ENCODE measurements around the gene RSPH1. TPM values are rescaled to one million over a fixed set of nuclear protein-coding genes. Genes with fewer than 3 reads are reported as not detected.

The RSPH1 gene
- total and polyA plus RNA-seq, 2 of the 4 experiments (the other 2 are of a cell fraction): not detected

DNA sequence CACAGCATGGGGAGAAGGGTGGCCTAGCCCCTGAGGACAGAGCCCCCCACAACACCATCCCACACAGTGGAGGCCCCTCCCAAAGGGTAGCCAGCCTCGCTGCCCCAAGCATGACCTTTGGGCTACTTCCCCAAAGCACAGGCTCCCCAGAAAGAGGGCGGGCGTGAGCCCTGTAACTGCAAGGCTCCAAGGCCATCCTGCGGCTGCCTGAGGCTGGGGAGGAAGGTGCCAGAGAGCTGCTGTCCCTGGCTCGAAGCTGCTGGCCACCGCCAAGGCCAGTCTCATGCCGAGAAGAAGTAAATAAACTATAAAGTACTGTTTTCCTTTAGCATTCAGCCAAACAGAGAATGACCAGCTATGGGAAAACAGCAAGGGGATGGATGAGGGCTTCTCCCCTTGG, 64.8 kb downstream of the RSPH1 start:
- Histone ChIP-seq H3K23ac (ENCODE audit: low read depth, low read length) (no peak overlapping the region), H3K18ac (ENCODE audit: low read depth, low read length) (no peak overlapping the region), H3K27me3 (ENCODE audit: control insufficient read depth, insufficient read depth, low read length) (peaks cover 3% of the 10 kb centered on the region; the same call in 1 of the 2 replicates), H3K4me1 (ENCODE audit: control insufficient read depth, insufficient read depth, low read length) (no peaks in the 10 kb centered on the region), H3K27ac (ENCODE audit: insufficient read depth, low read length) (no peak overlapping the region), H3K9ac (ENCODE audit: low read depth, low read length) (no peak overlapping the region), H3K4ac (ENCODE audit: low read depth, low read length) (no peak overlapping the region), H2BK20ac (ENCODE audit: low read depth, low read length) (no peak overlapping the region), H4K5ac (ENCODE audit: low read depth, low read length) (no peak overlapping the region), H2AFZ (replicated peaks; ENCODE audit: low read length, poor library complexity) (no peak overlapping the region), H4K20me1 (ENCODE audit: insufficient read depth, low read length) (no peaks in the 10 kb centered on the region), H2AK9ac (replicated peaks; ENCODE audit: low read depth, low read length, poor library complexity) (no peak overlapping the region), H3K56ac (ENCODE audit: extremely low read depth, insufficient read depth, low read length) (no peak overlapping the region), H3K9me3 (ENCODE audit: control insufficient read depth, insufficient read depth, low read length) (no peaks in the 10 kb centered on the region; the same call in 1 of the 2 replicates), H3K4me2 (ENCODE audit: low read depth, low read length) (no peak overlapping the region), H3K36me3 (ENCODE audit: control insufficient read depth, insufficient read depth, low read length) (no peaks in the 10 kb centered on the region), H2AK5ac (ENCODE audit: low read depth, low read length) (no peak overlapping the region), H4K8ac (ENCODE audit: low read depth in 2 of 2, low read length in 2 of 2) (no peak overlapping the region), H2BK15ac (ENCODE audit: low read depth, low read length) (no peak overlapping the region), H2BK5ac (ENCODE audit: low read depth, low read length, poor library complexity, severe bottlenecking) (no peak overlapping the region), H3K4me3 (ENCODE audit: insufficient read depth, low read depth, low read length) (no peak overlapping the region), H2BK120ac (ENCODE audit: low read depth, low read length) (no peak overlapping the region), H3K9me1 (ENCODE audit: insufficient read depth, low read length) (no peaks in the 10 kb centered on the region), H3K14ac (replicated peaks; ENCODE audit: low read depth, low read length) (no peak overlapping the region), H3K79me1 (ENCODE audit: low read depth in 1 of 2, low read length in 2 of 2) (no peaks in the 10 kb centered on the region), H4K91ac (ENCODE audit: insufficient read depth, low read depth, low read length) (no peak overlapping the region)
- DNase-seq (no peak), ATAC-seq (ENCODE audit: low read depth) (no peak)
- in situ Hi-C loops (cut with MboI; ENCODE audit: low sequenced_read_pairs): no loop called here
- no peak for TF ChIP-seq POLR2A (IDR thresholded peaks at IDR 0.05; ENCODE audit: low read depth, low read length)
- TF ChIP-seq MAZ (IDR thresholded peaks at IDR 0.05; ENCODE audit: borderline replicate concordance, low read depth, low read length): no peak
- TF ChIP-seq RCOR1 (IDR thresholded peaks at IDR 0.05; ENCODE audit: insufficient replicate concordance, low read length): no peak
- TF ChIP-seq FOS (IDR thresholded peaks at IDR 0.05; ENCODE audit: low read depth, low read length): no peak
- TF ChIP-seq, protein P1, sequence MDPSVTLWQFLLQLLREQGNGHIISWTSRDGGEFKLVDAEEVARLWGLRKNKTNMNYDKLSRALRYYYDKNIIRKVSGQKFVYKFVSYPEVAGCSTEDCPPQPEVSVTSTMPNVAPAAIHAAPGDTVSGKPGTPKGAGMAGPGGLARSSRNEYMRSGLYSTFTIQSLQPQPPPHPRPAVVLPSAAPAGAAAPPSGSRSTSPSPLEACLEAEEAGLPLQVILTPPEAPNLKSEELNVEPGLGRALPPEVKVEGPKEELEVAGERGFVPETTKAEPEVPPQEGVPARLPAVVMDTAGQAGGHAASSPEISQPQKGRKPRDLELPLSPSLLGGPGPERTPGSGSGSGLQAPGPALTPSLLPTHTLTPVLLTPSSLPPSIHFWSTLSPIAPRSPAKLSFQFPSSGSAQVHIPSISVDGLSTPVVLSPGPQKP (IDR thresholded peaks at IDR 0.05; ENCODE audit: borderline replicate concordance, low read depth, low read length): no peak
- no peak for TF ChIP-seq NFE2L2 (IDR thresholded peaks at IDR 0.05; ENCODE audit: low read depth, low read length)
- no peak for TF ChIP-seq CEBPB (IDR thresholded peaks at IDR 0.05; ENCODE audit: low read depth, low read length)
- TF ChIP-seq, protein P2, sequence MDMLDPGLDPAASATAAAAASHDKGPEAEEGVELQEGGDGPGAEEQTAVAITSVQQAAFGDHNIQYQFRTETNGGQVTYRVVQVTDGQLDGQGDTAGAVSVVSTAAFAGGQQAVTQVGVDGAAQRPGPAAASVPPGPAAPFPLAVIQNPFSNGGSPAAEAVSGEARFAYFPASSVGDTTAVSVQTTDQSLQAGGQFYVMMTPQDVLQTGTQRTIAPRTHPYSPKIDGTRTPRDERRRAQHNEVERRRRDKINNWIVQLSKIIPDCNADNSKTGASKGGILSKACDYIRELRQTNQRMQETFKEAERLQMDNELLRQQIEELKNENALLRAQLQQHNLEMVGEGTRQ (IDR thresholded peaks at IDR 0.05; ENCODE audit: low read depth, low read length): no peak
- TF ChIP-seq MAFK (IDR thresholded peaks at IDR 0.05; ENCODE audit: low read depth, low read length): no peak
- no peak for TF ChIP-seq CHD1 (IDR thresholded peaks at IDR 0.05; ENCODE audit: low read depth, low read length)
- TF ChIP-seq SMC3 (IDR thresholded peaks at IDR 0.05; ENCODE audit: low read depth, low read length): no peak
- TF ChIP-seq, protein P3, sequence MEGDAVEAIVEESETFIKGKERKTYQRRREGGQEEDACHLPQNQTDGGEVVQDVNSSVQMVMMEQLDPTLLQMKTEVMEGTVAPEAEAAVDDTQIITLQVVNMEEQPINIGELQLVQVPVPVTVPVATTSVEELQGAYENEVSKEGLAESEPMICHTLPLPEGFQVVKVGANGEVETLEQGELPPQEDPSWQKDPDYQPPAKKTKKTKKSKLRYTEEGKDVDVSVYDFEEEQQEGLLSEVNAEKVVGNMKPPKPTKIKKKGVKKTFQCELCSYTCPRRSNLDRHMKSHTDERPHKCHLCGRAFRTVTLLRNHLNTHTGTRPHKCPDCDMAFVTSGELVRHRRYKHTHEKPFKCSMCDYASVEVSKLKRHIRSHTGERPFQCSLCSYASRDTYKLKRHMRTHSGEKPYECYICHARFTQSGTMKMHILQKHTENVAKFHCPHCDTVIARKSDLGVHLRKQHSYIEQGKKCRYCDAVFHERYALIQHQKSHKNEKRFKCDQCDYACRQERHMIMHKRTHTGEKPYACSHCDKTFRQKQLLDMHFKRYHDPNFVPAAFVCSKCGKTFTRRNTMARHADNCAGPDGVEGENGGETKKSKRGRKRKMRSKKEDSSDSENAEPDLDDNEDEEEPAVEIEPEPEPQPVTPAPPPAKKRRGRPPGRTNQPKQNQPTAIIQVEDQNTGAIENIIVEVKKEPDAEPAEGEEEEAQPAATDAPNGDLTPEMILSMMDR (conservative IDR thresholded peaks at IDR 0.05; ENCODE audit: low read depth, low read length): no peak
- no peak for TF ChIP-seq RAD21 (IDR thresholded peaks at IDR 0.05; ENCODE audit: low read length)
- TF ChIP-seq BHLHE40 (IDR thresholded peaks at IDR 0.05; ENCODE audit: low read depth, low read length): no peak
- dilution Hi-C loops (cut with HindIII; ENCODE audit: low sequenced_read_pairs, unreplicated experiment): no loop called here
- BruUV-seq (replicated peaks): no TSS peak
- ChIA-PET POLR2A (ENCODE audit: unreplicated experiment) (no interaction called here), CTCF (no interaction called here)
- intact Hi-C loops (cut with micrococcal nuclease): no loop called here
- no CpG with 5 or more reads among the region's 7 CpGs for WGBS, 2 experiments (ENCODE audit: extremely low coverage in 2 of 2, insufficient read length in 1 of 2)

Data from IMR-90 (cell line).